MM.1S (cell line): ENCODE data around the gene PRODH2.

Experiments used
- DNase-seq: peaks from one replicate; pipeline ENCODE4 v3.0.0-alpha.2; 2015
- H2AFZ ChIP-seq: fragments of 300-600 bp; sonication (generic); 2 replicates; pipeline ENCODE4 v1.6.0; 2016; ENCODE audit warnings: antibody characterized with exemption, low read length
- H3F3A ChIP-seq: fragments of 300-600 bp; sonication (generic); 2 replicates; pipeline ENCODE4 v1.6.1; 2016; ENCODE audit warnings: mild to moderate bottlenecking, antibody characterized with exemption, low read length, moderate library complexity, mixed read lengths; ENCODE audit not compliant: insufficient read depth
- H3K27ac ChIP-seq: fragments of 300-600 bp; sonication (generic); 2 replicates; pipeline ENCODE4 v1.5.1; 2016; ENCODE audit warnings: mild to moderate bottlenecking, low read length
- H3K27me3 ChIP-seq: fragments of 300-600 bp; sonication (generic); replicated peaks from 2 replicates; pipeline ENCODE4 v1.6.0; 2016; ENCODE audit warnings: low read length; ENCODE audit not compliant: insufficient read depth
- H3K36me3 ChIP-seq: fragments of 300-600 bp; sonication (generic); replicated peaks from 2 replicates; pipeline ENCODE4 v1.6.1; 2016; ENCODE audit warnings: mild to moderate bottlenecking, low read length, mixed read lengths; ENCODE audit not compliant: insufficient read depth
- H3K4me1 ChIP-seq: fragments of 300-600 bp; sonication (generic); 2 replicates; pipeline ENCODE4 v1.6.1; 2016; ENCODE audit warnings: low read length, mixed read lengths
- H3K4me2 ChIP-seq: fragments of 300-600 bp; sonication (generic); 2 replicates; pipeline ENCODE4 v1.6.0; 2016; ENCODE audit warnings: low read depth, low read length
- H3K4me3 ChIP-seq: fragments of 300-600 bp; sonication (generic); 2 replicates; pipeline ENCODE4 v1.5.1; 2016; ENCODE audit warnings: low read length, mixed read lengths
- H3K79me2 ChIP-seq: fragments of 300-600 bp; sonication (generic); 2 replicates; pipeline ENCODE4 v1.6.1; 2016; ENCODE audit warnings: mixed run types, low read length, mixed read lengths
- H3K9ac ChIP-seq: fragments of 300-600 bp; sonication (generic); 2 replicates; pipeline ENCODE4 v1.6.1; 2016; ENCODE audit warnings: low read length, mixed read lengths
- H3K9me2 ChIP-seq: fragments of 300-600 bp; sonication (generic); replicated peaks from 2 replicates; pipeline ENCODE4 v1.6.1; 2016; ENCODE audit warnings: mild to moderate bottlenecking, low read length, mixed read lengths; ENCODE audit not compliant: insufficient read depth
- H3K9me3 ChIP-seq: fragments of 300-600 bp; sonication (generic); replicated peaks from 2 replicates; pipeline ENCODE4 v1.6.1; 2016; ENCODE audit warnings: mild to moderate bottlenecking, low read length, mixed read lengths; ENCODE audit not compliant: insufficient read depth
- H4K20me1 ChIP-seq: fragments of 300-600 bp; sonication (generic); 2 replicates; pipeline ENCODE4 v1.6.1; 2016; ENCODE audit warnings: mild to moderate bottlenecking, low read length, moderate library complexity, mixed read lengths; ENCODE audit not compliant: insufficient read depth
- EZH2 ChIP-seq: fragments of 300-600 bp; sonication (generic); optimal IDR thresholded peaks from 2 replicates; pipeline ENCODE3; 2017; ENCODE audit warnings: low read depth, mild to moderate bottlenecking, antibody characterized with exemption, low read length, mixed read lengths
- EZH2phosphoT487 ChIP-seq: fragments of 300-600 bp; sonication (generic); IDR thresholded peaks from 2 replicates; pipeline ENCODE4 v1.6.1; 2018; ENCODE audit warnings: antibody characterized with exemption, low read length
- TF ChIP-seq, protein P1 (sequence below): fragments of 300-600 bp; sonication (generic); IDR thresholded peaks from 2 replicates; pipeline ENCODE4 v1.5.1; 2016; ENCODE audit warnings: antibody characterized with exemption, low read length, mixed read lengths

The PRODH2 gene

DNA sequence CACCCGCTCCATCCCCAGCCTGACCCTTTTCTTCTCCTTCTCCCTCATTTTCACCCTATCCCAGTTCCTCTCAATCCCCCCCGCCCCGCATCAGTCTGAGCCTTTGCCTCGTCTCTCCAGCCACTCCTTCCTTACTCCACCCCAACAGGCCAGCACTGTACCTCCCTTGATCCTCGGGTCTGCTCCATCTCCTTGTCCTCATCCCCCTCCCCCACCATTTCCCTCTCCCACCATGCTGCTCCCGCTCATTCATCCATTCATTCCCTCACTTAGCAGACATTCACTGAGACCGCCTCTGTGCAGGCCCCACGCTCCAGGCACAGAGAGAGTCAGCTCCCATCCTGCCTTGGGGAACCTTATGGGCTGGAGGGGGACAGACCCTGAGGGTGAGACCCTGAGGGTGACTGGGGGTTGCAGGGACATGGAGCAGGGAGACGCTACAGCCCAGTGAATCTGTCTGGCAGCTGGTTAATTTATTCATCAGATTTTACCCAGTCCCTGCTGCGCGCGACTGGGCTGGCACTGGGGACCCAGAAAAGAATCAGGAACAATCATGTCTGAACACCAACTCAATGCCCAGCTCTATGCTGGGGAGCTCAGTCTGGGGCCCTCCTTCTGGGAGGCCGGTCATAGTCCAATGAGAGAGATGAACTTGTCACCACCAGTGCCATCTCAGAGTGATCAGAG lies 36.4 kb downstream of the PRODH2 start:
- peak overlapping the region; percentile 61; the same call in 1 of the 2 replicates for H3K9ac ChIP-seq

DNA sequence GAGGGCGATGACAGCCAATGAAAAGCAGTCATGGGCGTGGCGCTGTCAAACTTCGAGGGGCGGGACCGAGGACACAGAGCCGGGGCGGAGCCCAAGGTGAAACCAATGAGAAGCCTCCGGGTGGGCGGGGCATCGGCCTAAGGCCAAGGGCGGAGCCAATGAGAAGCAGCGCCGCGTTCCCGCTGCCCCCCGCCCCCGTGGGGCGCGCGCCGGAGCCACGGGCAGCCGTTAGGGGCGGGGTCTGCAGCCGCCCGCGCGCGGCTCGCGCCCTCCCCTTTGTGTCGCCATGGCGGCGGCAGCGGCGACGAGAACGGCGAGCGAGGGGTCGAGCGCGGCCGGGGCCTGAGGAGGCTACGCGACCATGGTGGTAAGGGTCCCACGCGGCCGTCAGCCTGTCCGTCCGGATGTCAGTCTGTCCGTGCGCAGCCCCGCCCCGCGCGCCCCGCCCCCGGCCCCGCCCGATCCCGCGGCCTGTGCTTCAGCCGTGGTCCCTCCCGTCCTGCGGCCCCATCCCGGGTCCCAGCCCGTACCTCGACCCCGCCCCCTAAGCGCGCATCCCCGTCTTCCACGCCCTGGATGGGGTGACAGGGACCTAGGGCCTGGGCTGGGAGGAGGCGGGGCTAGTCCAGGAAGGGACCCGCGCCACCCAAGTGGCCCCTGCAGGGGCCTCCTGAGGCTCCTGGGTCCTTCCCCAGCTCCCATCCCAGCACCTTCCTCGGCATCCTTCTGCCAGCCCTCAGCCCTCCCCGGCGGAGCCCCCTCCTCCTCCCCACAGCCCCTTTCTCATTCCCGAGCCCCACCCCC lies 37.1 kb downstream of the PRODH2 start, which contains the start of gene ARHGAP33:
Gene ARHGAP33 (plus strand): TSS at position 267 of the 804 bp plus-strand sequence. CDS start 95 bp downstream, at position 362.
- Histone ChIP-seq H3K4me1 (peaks cover 12% of the 10 kb centered on the region), H3F3A (no peaks in the 10 kb centered on the region), H3K27ac (no peak within 1 kb of the TSS), H3K36me3 (no peaks in the 10 kb centered on the region), H2AFZ (peak within 1 kb of the TSS; percentile 49), H3K9me3 (no peaks in the 10 kb centered on the region), H3K4me2 (peak within 1 kb of the TSS; percentile 84), H3K4me3 (peak within 1 kb of the TSS; percentile 75), H3K27me3 (no peaks in the 10 kb centered on the region), H3K9ac (peak within 1 kb of the TSS; percentile 61; the same call in 1 of the 2 replicates), H3K79me2 (peaks cover 13% of the 10 kb centered on the region), H3K9me2 (no peaks in the 10 kb centered on the region), H4K20me1 (no peaks in the 10 kb centered on the region)
- TF ChIP-seq, protein P1, sequence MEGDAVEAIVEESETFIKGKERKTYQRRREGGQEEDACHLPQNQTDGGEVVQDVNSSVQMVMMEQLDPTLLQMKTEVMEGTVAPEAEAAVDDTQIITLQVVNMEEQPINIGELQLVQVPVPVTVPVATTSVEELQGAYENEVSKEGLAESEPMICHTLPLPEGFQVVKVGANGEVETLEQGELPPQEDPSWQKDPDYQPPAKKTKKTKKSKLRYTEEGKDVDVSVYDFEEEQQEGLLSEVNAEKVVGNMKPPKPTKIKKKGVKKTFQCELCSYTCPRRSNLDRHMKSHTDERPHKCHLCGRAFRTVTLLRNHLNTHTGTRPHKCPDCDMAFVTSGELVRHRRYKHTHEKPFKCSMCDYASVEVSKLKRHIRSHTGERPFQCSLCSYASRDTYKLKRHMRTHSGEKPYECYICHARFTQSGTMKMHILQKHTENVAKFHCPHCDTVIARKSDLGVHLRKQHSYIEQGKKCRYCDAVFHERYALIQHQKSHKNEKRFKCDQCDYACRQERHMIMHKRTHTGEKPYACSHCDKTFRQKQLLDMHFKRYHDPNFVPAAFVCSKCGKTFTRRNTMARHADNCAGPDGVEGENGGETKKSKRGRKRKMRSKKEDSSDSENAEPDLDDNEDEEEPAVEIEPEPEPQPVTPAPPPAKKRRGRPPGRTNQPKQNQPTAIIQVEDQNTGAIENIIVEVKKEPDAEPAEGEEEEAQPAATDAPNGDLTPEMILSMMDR, result no peak
- no peak for TF ChIP-seq EZH2
- no peak for TF ChIP-seq EZH2phosphoT487
- peak; percentile 99 for DNase-seq

More for the DNA sequence above, 36.4 kb downstream of the PRODH2 start:
- no peaks in the 10 kb centered on the region for H4K20me1 ChIP-seq
- peaks cover 13% of the 10 kb centered on the region for H3K79me2 ChIP-seq
- no peaks in the 10 kb centered on the region for H3K27me3 ChIP-seq
- peak overlapping the region; percentile 75 for H3K4me3 ChIP-seq
- peak overlapping the region; percentile 42 for H2AFZ ChIP-seq
- no peak overlapping the region for H3K27ac ChIP-seq
- H3K9me2 ChIP-seq, result no peaks in the 10 kb centered on the region
- H3F3A ChIP-seq, result no peaks in the 10 kb centered on the region
- peaks cover 12% of the 10 kb centered on the region for H3K4me1 ChIP-seq
- peak overlapping the region; percentile 84 for H3K4me2 ChIP-seq
- DNase-seq, result no peak
- H3K9me3 ChIP-seq, result no peaks in the 10 kb centered on the region
- TF ChIP-seq, protein P1, result no peak
- TF ChIP-seq EZH2phosphoT487 (no peak), EZH2 (no peak)
- H3K36me3 ChIP-seq, result no peaks in the 10 kb centered on the region

DNA sequence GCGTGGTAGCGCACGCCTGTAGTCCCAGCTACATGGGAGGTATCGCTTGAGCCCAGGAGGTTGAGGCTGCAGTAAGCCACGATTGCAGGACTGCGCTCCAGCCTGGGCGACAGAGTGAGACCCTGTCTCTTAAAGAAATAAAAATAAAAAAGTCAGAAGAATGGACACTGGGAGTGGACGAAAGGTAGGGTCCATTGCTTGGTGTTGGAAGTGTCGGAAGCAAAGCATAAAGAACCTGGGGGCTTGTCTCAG lies 37.7 kb downstream of the PRODH2 start:
- H3K9me3 ChIP-seq, result no peaks in the 10 kb centered on the region
- H3K9me2 ChIP-seq, result no peaks in the 10 kb centered on the region
- TF ChIP-seq EZH2 (no peak), EZH2phosphoT487 (no peak)
- TF ChIP-seq, protein P1, result no peak
- peak overlapping the region; percentile 63; the same call in 1 of the 2 replicates for H3K4me2 ChIP-seq
- H3K4me1 ChIP-seq, result peaks cover 12% of the 10 kb centered on the region
- peak overlapping the region; percentile 56 for H3K4me3 ChIP-seq
- H3K79me2 ChIP-seq, result peaks cover 13% of the 10 kb centered on the region
- H3K36me3 ChIP-seq, result no peaks in the 10 kb centered on the region
- H4K20me1 ChIP-seq, result no peaks in the 10 kb centered on the region
- no peak overlapping the region for H3K27ac ChIP-seq
- no peak overlapping the region for H3K9ac ChIP-seq
- no peak for DNase-seq
- H2AFZ ChIP-seq, result peak overlapping the region; percentile 49
- H3K27me3 ChIP-seq, result no peaks in the 10 kb centered on the region
- no peaks in the 10 kb centered on the region for H3F3A ChIP-seq
